ENCODE results near the gene DDX39A.
A peak's percentile ranks its signal among the peaks of the same experiment; 100 is the strongest.

DNA sequence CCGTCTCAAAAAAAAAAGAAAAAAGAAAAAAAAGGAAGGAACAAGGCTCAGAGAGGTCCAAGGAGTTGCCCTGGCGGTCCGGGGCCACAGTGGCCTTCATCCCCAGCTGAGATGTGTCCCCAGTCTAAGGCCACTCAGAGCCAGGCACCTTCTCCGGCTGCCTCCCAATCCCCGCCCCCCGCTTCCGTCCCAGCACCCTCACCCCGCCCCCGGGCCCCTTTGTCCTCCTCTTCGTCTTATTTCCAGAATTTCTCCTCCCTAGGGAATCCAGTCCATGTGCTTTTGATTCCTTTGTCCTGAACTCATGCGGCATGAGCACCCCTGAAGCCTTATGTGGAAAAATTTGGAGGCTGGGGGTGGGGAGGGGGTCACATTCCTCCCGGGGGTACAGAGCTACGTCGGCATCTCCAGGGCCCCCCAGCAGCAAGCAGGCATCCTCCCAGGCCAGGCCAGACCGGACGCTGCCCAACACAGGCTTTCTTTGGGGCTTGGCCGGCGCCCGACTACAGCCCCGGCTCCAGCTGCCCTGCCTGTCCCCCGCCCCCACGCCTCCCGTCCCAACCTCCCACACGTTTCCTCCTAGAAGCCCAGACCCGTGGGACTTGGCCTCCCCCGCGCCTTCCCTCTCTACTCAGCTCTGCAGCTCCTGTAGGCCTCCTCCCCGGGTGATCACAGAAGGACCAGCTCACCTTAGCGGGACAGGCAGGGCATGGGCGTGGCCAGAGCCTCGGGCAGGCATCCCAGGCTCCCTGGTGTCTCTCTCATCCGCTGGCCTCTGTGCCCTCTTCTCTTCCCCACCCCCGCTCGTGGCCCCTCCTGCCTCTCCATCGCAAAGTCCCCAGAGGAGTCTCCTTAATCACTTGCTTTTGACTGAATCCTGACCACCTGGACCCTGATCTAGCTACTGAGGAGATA lies 55.7 kb downstream of the DDX39A start:
- TF ChIP-seq, protein P1, sequence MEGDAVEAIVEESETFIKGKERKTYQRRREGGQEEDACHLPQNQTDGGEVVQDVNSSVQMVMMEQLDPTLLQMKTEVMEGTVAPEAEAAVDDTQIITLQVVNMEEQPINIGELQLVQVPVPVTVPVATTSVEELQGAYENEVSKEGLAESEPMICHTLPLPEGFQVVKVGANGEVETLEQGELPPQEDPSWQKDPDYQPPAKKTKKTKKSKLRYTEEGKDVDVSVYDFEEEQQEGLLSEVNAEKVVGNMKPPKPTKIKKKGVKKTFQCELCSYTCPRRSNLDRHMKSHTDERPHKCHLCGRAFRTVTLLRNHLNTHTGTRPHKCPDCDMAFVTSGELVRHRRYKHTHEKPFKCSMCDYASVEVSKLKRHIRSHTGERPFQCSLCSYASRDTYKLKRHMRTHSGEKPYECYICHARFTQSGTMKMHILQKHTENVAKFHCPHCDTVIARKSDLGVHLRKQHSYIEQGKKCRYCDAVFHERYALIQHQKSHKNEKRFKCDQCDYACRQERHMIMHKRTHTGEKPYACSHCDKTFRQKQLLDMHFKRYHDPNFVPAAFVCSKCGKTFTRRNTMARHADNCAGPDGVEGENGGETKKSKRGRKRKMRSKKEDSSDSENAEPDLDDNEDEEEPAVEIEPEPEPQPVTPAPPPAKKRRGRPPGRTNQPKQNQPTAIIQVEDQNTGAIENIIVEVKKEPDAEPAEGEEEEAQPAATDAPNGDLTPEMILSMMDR (IDR thresholded peaks at IDR 0.05): no peak
- peak in 1 of 2 donors; percentile 13 for TF ChIP-seq POLR2A (IDR thresholded peaks at IDR 0.05)

Data from heart left ventricle (tissue), 13 donors.